ENCODE data around the gene CNTROB.

Gene CNTROB, protein sequence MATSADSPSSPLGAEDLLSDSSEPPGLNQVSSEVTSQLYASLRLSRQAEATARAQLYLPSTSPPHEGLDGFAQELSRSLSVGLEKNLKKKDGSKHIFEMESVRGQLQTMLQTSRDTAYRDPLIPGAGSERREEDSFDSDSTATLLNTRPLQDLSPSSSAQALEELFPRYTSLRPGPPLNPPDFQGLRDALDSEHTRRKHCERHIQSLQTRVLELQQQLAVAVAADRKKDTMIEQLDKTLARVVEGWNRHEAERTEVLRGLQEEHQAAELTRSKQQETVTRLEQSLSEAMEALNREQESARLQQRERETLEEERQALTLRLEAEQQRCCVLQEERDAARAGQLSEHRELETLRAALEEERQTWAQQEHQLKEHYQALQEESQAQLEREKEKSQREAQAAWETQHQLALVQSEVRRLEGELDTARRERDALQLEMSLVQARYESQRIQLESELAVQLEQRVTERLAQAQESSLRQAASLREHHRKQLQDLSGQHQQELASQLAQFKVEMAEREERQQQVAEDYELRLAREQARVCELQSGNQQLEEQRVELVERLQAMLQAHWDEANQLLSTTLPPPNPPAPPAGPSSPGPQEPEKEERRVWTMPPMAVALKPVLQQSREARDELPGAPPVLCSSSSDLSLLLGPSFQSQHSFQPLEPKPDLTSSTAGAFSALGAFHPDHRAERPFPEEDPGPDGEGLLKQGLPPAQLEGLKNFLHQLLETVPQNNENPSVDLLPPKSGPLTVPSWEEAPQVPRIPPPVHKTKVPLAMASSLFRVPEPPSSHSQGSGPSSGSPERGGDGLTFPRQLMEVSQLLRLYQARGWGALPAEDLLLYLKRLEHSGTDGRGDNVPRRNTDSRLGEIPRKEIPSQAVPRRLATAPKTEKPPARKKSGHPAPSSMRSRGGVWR

GRCh38 chr17:7931709-7932482 lies at the start of gene CNTROB, which contains the start of gene TRAPPC1:
Gene CNTROB, plus strand, starts transcription at chr17:7932206. Its CDS starts 874 bp downstream, at chr17:7933080.
Gene TRAPPC1, minus strand, starts transcription at chr17:7931946. Its CDS starts 117 bp downstream, at chr17:7931829.
- DNase-seq = peak; percentile 100

DNA sequence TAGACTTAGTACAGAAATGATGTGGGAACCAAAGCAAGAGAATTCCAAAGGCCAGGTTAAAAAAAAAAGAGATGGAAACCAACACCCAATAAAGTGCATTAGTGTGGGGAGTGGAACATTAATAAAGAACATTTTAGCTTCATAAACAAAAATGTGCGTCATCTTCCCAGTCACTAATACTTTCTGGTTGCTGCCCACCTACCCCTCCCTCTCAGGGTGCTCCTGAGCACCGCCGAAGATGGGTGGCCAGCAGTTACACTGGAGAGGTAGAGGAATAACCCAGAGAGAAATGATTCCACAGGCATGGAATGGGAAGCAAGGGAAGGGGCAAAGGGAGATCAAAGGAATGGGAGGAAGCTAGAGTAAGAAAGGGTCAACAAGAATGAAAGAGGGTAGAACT lies 49.4 kb upstream of the CNTROB start:
- no peak for DNase-seq

- peak; percentile 65 to 79 for DNase-seq
Measured at GRCh38 chr17:7883781-7884386, 48.1 kb upstream of the CNTROB start.

- DNase-seq = peak; percentile 41 to 54
Measured at GRCh38 chr17:7884581-7885366, 47.2 kb upstream of the CNTROB start.

DNA sequence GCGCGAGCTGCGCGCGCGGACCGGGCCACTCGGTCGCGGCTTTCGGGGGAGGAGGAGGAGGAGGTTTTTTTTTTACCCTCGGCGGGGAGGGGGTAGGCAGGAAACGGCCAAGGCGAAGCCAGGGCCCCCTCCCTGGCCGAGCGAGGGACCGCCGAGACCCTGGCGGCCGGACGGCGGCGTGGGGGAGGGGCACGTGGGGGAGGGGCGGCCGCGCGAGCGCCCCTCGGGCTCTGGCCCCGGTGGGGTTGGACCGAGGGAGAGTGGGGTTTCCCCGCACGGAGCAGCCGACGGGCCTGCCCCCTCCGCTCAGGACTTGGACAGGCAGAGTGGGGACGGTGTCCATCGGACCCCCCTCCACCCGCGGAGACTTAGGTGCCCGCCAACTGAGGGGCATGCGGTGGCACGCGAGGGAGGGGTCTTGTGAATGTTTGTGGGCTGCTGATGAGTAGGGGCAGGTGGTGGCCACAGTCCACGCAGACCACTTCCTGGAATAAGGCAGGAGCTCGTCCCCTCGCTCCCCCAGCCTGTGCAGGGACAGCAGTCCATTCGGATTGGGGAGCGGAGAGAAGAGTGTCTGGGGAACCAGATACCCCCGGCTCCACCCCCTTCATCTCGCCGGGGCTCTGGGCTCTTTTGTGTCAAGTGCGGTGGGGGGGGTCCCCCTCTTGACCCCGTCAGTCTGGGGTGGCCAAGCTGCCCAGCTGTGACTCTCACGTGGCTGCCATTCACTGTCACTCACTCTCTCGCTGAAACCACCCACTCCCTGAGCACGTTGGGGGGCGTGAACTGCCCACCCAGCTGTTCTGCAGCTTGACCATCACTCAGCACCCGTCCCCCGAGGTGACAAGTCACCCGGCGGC lies 46.4 kb upstream of the CNTROB start:
- peak; percentile 56 to 57 for DNase-seq

- DNase-seq = peak; percentile 74 to 78
Measured at GRCh38 chr17:7886227-7887037, 45.6 kb upstream of the CNTROB start.

DNA sequence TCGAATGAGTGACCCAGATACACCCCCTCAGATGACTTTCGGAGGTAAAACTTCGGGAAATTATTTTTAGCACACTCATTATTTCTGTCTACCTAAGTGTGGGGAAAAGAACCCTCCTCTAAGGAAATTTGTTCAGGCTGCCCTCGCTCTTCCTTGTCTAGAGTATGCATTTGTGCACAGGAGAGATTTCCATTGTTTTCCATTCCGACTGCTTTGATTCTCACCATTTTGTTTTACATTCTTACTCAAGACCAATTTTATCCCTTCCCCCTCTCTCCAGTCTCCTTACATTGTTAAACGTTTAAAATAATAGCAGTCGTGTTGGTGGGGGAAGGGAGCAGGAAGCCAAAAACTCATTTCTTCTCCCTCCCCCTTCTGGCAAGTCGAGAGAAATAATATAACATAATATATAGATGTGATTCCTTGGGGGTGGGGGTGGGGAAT lies 44.9 kb upstream of the CNTROB start:
- no peak for DNase-seq

DNA sequence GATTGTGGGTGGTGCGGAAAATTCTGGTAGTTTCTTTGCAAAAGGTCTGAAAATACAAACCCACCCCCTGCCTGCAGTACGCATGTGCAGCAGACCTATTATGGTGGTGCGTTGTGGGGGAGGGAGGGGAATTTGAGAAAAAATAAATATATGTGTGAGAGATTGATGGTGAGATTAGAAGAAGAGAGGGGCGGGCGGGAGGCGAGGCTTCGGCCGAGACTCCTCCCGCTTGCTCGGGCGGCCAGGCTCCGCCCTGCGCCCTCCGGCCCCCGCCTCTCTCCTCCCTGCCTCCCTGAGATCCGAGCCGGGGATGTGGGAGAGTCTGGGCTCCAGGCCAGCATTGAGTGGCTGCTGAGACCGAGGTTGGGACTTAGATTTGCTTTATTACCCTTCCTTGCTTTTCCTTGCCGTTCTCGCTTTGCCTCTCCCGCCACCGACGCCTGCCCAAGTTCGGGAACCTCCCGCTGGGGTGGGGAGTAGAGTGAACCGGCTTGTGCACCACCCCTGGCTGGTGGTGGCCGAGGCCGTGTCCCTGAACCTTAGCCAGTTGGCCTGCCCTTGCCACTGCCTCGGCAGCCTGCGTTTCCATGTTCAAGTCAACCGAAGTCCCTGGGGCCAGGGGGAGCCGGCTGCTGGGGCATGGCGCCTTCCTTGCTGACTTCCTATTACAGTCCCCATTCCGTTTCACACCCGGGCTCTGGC lies 44.4 kb upstream of the CNTROB start:
- DNase-seq = peak; percentile 95 to 98

- peak in 1 of 2 donors; percentile 47 for DNase-seq
Measured at GRCh38 chr17:7888184-7888920, 43.7 kb upstream of the CNTROB start, which contains the start of gene CHD3. Gene CHD3, plus strand, starts transcription at chr17:7888789. Its CDS starts 212 bp downstream, at chr17:7889001.

GRCh38 chr17:7889166-7889955 lies 42.6 kb upstream of the CNTROB start:
- peak; percentile 42 to 70 for DNase-seq

GRCh38 chr17:7893187-7893880 lies 38.7 kb upstream of the CNTROB start:
- DNase-seq = no peak

DNA sequence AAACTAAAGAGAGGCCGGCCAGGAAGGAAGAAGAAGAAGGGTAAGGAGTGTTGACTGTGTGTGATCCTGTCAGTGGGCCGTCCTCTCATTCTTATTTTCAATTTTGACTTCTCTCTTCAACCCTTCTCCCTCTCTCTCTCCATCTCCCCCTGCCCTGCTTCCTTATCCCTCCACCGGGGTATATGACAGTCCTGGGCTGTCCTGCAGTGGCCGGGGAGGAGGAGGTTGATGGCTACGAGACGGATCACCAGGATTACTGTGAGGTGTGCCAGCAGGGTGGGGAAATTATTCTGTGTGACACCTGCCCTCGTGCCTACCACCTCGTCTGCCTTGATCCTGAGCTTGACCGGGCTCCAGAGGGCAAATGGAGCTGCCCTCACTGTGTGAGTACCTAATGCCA lies 37.8 kb upstream of the CNTROB start:
- DNase-seq = no peak

DNA sequence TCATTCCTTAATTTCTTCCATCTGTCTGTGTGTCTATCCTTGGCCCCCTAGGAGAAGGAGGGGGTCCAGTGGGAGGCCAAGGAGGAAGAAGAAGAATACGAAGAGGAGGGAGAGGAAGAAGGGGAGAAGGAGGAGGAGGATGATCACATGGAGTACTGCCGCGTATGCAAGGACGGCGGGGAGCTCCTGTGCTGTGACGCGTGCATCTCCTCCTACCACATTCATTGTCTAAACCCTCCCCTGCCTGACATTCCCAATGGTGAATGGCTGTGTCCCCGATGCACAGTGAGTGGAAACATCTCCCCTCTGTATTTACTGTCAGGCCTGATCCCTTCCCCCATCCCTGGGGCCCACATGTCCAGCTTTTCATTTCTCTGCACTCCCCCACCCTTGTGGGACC lies 37.1 kb upstream of the CNTROB start:
- no peak for DNase-seq

- no peak for DNase-seq
Measured at GRCh38 chr17:7897090-7897489, 34.9 kb upstream of the CNTROB start.

DNA sequence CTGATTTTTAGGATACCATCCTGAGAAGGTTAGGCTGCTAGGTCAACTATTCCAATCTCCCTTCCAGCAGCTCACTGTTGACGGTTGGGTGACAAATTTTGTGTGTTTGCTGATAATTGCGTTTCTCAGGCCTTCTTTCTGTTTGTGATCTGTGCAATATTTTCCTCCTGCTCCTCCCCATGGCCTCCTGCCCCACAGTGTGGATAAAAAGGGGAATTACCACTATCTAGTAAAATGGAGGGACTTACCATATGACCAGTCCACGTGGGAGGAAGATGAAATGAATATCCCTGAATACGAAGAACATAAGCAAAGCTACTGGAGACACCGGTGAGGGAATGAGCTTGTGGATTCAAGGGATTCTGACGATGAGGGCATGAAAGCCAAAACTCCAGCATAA lies 34.2 kb upstream of the CNTROB start:
- DNase-seq = peak; percentile 47 to 56

All from CD4-positive, alpha-beta T cell treated with Interleukin-4 for 1 hour (primary cell).